ENCODE results near the gene PROCR.

PROCR gene

GRCh38 chr20:35144694-35145093 is 27.2 kb upstream of the PROCR start:
- no peak for ATAC-seq

GRCh38 chr20:35145141-35145564 is 26.7 kb upstream of the PROCR start:
- no peak for ATAC-seq
- TF ChIP-seq CSRNP3 (CRISPR knock-in tag; IDR thresholded peaks at IDR 0.05), result no peak
- no peak for TF ChIP-seq PPARA (CRISPR knock-in tag; IDR thresholded peaks at IDR 0.05; ENCODE audit: borderline replicate concordance)
- TF ChIP-seq TSHZ2 (CRISPR knock-in tag; IDR thresholded peaks at IDR 0.05), result no peak
- TF ChIP-seq ZC3H10 (CRISPR knock-in tag; IDR thresholded peaks at IDR 0.05), result no peak
- TF ChIP-seq OSR1 (CRISPR knock-in tag; IDR thresholded peaks at IDR 0.05), result no peak
- no peak for TF ChIP-seq ZFP3 (CRISPR knock-in tag; IDR thresholded peaks at IDR 0.05)
- TF ChIP-seq CSDC2 (CRISPR knock-in tag; IDR thresholded peaks at IDR 0.05), result no peak
- no peak for TF ChIP-seq ZFP30 (CRISPR knock-in tag; IDR thresholded peaks at IDR 0.05)
- TF ChIP-seq PATZ1 (CRISPR knock-in tag; IDR thresholded peaks at IDR 0.05; ENCODE audit: borderline replicate concordance), result no peak
- TF ChIP-seq TCF4 (CRISPR knock-in tag; IDR thresholded peaks at IDR 0.05; ENCODE audit: borderline replicate concordance), result no peak

More at GRCh38 chr20:35144694-35145093, 27.2 kb upstream of the PROCR start:
- TF ChIP-seq TSHZ2 (CRISPR knock-in tag; IDR thresholded peaks at IDR 0.05) (no peak), ZNF70 (CRISPR knock-in tag; IDR thresholded peaks at IDR 0.05) (no peak), OSR1 (CRISPR knock-in tag; IDR thresholded peaks at IDR 0.05) (no peak), CSRNP3 (CRISPR knock-in tag; IDR thresholded peaks at IDR 0.05) (no peak), PATZ1 (CRISPR knock-in tag; IDR thresholded peaks at IDR 0.05; ENCODE audit: borderline replicate concordance) (no peak), ESRRG (CRISPR knock-in tag; IDR thresholded peaks at IDR 0.05) (no peak), ZC3H10 (CRISPR knock-in tag; IDR thresholded peaks at IDR 0.05) (no peak), TOX (CRISPR knock-in tag; IDR thresholded peaks at IDR 0.05; ENCODE audit: borderline replicate concordance) (no peak), ARNTL (CRISPR knock-in tag; IDR thresholded peaks at IDR 0.05; ENCODE audit: borderline replicate concordance, low read depth) (no peak), ISL1 (CRISPR knock-in tag; IDR thresholded peaks at IDR 0.05) (no peak), RARB (CRISPR knock-in tag; IDR thresholded peaks at IDR 0.05) (no peak), SNAI2 (CRISPR knock-in tag; IDR thresholded peaks at IDR 0.05) (no peak), PPARA (CRISPR knock-in tag; IDR thresholded peaks at IDR 0.05; ENCODE audit: borderline replicate concordance) (no peak), ZFP3 (CRISPR knock-in tag; IDR thresholded peaks at IDR 0.05) (no peak), CREB5 (CRISPR knock-in tag; IDR thresholded peaks at IDR 0.05; ENCODE audit: low read depth) (no peak), TCF4 (CRISPR knock-in tag; IDR thresholded peaks at IDR 0.05; ENCODE audit: borderline replicate concordance) (no peak), ZNF8 (CRISPR knock-in tag; IDR thresholded peaks at IDR 0.05) (no peak), ZFP30 (CRISPR knock-in tag; IDR thresholded peaks at IDR 0.05) (no peak)
